Activated CD4-positive, alpha-beta T cell treated with anti-CD3 and anti-CD28 coated beads, Interleukin-2, Interleukin-4, amounts not matched to agents 100 ng/mL and 50 ng/mL, durations not matched to agents 16 hours and 8 hours (primary cell): Measurements from ENCODE around the gene ANGPTL2.
"Not testable (repeated sequence)": the region's sequence is repeated elsewhere in the genome, so short reads cannot be mapped to it uniquely, and the experiment has no call there.

Experiments used
- DNase-seq: peaks from one replicate; pipeline ENCODE4 v3.0.0-alpha.2; 2020; ENCODE audit warnings: low spot score

The ANGPTL2 gene

GRCh38 chr9:127122176-127123063 is at the start of gene ANGPTL2:
TSS of gene ANGPTL2 (minus strand) at chr9:127122635. CDS start at chr9:127108731, 13,904 bp downstream.
- no peak for DNase-seq

GRCh38 chr9:127171348-127171747 is 48.9 kb upstream of the ANGPTL2 start:
- DNase-seq: not testable (repeated sequence)

- DNase-seq: no peak
Measured at GRCh38 chr9:127170652-127171051, 48.2 kb upstream of the ANGPTL2 start.

- no peak for DNase-seq
Measured at GRCh38 chr9:127170103-127170502, 47.7 kb upstream of the ANGPTL2 start.

- no peak for DNase-seq
Measured at GRCh38 chr9:127169575-127169883, 47.1 kb upstream of the ANGPTL2 start.

GRCh38 chr9:127168756-127169574 is 46.5 kb upstream of the ANGPTL2 start:
- DNase-seq: no peak

- no peak for DNase-seq
Measured at GRCh38 chr9:127167560-127168326, 45.3 kb upstream of the ANGPTL2 start.

- DNase-seq: no peak
Measured at GRCh38 chr9:127166651-127167524, 44.5 kb upstream of the ANGPTL2 start.

- no peak for DNase-seq
Measured at GRCh38 chr9:127166111-127166510, 43.7 kb upstream of the ANGPTL2 start.

GRCh38 chr9:127165116-127165515 is 42.7 kb upstream of the ANGPTL2 start:
- no peak for DNase-seq

GRCh38 chr9:127163409-127163808 is 41.0 kb upstream of the ANGPTL2 start:
- peak; percentile 80 for DNase-seq

GRCh38 chr9:127162864-127163365 is 40.5 kb upstream of the ANGPTL2 start:
- DNase-seq: no peak

GRCh38 chr9:127162046-127162863 is 39.8 kb upstream of the ANGPTL2 start:
- DNase-seq: peak; percentile 90

GRCh38 chr9:127161081-127161624 is 38.7 kb upstream of the ANGPTL2 start:
- no peak for DNase-seq

- no peak for DNase-seq
Measured at GRCh38 chr9:127159949-127160610, 37.6 kb upstream of the ANGPTL2 start.

GRCh38 chr9:127159325-127159801 is 36.9 kb upstream of the ANGPTL2 start:
- no peak for DNase-seq

- no peak for DNase-seq
Measured at GRCh38 chr9:127158786-127159324, 36.4 kb upstream of the ANGPTL2 start.

- no peak for DNase-seq
Measured at GRCh38 chr9:127155314-127155960, 33.0 kb upstream of the ANGPTL2 start.
